ENCODE results near the gene SLC25A12.
"Not testable (repeated sequence)": the region's sequence is repeated elsewhere in the genome, so short reads cannot be mapped to it uniquely, and the experiment has no call there.

The SLC25A12 gene

DNA sequence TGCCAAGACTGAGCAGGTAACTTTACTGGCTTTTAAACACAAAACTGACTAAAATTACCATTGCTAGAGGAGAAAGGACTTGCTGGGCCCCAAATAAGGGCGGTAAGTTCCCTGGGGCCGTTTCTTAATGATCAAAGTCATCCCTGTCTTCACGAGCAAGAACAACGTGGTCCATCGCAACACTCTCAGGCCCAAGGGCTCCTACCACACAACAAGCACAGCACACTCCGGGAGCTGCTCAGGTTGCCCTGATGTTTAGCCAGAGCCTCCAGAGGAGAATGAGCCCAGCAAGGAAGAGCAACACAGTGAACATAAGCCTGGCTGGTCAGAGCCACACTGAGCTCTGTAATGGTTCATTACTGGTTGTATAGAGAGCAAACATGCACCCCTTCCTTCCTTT is 104.1 kb downstream of the SLC25A12 start:
- no peak for DNase-seq (ENCODE audit: low spot score)

DNA sequence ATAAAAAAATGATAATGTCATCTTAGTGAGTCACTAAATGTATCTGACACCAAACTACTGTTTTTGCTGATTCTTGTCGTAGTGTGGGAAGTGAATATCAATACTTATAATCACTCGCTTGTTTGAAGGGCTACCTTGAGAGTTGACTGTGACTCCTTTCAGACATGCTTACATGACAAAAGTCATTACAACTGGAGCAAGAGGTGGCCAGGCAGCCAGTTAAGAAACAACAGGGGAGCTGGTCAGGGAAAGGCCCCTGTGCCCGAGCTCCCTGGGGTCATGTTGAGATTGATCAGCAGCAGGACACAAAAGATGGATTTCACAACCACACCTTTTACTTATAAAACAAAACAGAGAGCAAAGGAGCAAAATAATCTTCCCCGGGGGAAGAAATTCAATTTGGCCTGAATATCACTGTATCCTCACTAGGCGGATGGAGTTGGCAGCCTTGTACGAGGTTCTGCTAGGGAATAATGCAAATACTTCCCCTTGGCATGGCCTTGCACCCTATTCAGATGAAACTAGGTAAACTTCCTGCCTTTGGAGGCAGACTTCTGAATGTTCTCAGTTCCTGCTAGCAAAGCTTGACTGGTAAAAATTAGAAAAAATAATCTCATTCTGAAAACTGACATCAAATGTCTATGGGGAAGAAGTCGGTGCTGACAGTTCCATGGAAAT is 105.6 kb downstream of the SLC25A12 start:
- DNase-seq (ENCODE audit: low spot score): no peak

DNA sequence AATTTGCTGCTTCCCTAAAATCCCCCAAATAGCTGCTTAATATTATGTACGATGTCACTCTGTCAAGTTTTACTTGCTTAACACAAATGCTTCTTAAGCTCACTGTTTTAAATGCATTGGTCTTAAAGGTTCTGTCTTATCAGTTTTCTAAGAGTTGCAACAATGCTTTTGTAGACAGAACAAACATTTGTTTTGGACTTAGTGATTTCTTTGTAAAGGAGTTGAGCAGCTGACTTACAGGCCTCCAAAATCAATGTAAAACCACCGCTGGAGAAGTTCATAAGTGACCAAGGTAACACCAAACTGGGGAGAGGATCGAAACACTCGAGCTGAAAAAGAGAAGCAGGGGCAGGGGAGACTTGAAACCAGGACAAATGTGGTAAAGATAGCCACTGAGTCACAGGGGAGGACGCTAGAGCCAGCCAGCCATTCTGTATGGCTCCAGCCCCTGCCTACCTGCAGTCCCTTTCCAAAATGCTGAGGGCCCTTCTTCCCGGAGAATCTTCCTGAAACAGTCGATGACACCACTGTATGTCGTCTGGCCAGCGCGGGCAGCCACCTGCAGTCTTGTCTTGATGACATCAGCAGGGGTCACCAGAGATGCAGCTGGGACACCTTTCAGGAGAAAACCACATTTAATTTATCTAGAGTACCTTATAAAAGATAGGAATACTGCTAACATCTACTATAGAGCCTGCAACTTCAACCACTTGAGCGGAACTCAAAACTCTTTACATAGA is 106.5 kb downstream of the SLC25A12 start:
- DNase-seq (ENCODE audit: low spot score): no peak

DNA sequence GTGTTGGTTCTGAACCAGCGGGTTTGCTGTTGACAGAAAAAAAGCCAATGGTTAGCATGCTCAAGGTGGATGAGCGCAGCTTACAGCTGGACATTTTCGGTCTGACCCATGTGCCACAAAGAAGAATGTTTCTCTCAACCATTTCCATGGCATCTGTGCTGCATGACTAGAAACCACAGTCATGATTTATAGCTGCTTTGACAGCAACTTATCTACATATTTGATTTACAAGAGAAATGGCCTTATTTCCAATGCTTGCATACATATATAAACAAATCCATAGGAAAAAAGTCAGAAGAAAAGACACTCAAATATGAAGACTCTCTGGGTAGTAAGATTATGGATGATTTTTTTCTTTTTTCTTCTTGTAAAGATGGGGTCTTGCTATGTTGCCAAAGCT is 108.6 kb downstream of the SLC25A12 start:
- DNase-seq (ENCODE audit: low spot score): no peak

DNA sequence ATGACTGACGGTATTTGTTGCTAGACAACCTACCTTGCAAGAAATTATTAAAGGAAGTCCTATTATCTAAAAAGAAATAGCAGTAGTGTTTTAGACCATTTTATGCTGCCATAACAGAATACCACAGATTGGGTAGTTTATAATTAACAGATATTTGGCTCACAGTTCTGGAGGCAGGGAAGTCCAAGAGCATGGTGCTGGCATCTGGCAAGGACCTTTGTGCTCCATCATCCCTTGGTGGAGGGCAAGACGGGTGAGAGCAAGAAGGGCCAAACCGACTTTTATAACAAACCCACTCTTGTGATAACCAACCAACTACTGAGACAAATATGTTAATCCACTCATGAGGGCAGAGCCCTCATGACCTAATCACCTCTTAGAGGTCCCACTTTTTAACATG is 115.5 kb downstream of the SLC25A12 start:
- no peak for DNase-seq (ENCODE audit: low spot score)

DNA sequence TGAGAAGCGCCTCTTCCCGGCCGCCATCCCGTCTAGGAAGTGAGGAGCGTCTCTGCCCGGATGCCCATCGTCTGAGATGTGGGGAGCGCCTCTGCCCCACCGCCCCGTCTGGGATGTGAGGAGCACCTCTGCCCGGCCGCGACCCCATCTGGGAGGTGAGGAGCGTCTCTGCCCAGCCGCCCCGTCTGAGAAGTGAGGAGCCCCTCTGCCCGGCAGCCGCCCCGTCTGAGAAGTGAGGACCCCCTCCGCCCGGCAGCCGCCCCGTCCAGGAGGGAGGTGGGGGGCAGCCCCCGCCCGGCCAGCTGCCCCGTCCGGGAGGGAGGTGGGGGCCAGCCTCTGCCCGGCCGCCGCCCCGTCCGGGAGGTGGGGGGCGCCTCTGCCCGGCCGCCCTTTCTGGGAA is 119.5 kb downstream of the SLC25A12 start:
- not testable (repeated sequence) for DNase-seq (ENCODE audit: low spot score)

DNA sequence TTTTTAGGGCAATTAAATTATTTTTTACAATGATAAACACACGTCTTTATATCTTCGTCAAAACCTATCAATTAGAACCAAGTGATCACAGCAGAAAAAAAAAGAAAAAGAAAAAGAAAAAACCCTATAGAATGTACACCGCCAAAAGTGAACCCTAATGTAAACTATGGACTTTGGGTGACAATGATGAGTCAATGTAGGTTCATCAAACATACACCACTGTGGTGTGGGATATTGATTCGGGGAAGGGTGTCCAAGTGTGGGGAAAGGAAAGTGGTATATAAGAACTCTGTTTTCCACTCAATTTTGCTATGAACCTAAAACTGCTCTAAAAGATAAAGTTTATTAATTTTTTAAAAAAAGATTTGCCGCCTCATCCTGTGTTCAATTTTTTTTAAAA is 121.7 kb downstream of the SLC25A12 start:
- DNase-seq (ENCODE audit: low spot score): no peak

DNA sequence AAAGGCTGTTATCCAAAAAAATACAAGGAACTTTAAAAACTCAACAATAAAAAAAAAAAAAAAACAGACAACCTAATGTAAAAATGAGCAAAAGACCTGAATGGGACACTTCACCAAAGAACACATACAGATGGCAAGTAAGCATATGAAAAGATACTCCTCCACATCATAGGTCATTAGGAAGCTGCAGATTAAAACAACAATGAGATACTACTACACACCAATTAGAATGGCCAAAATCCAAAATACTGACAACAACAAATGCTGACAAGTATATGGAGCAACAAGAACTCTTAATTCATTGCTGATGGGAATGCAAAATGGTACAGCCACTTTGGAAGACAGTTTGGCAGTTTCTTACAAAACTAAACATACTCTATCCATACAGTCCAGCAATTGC is 122.6 kb downstream of the SLC25A12 start:
- DNase-seq (ENCODE audit: low spot score): no peak

DNA sequence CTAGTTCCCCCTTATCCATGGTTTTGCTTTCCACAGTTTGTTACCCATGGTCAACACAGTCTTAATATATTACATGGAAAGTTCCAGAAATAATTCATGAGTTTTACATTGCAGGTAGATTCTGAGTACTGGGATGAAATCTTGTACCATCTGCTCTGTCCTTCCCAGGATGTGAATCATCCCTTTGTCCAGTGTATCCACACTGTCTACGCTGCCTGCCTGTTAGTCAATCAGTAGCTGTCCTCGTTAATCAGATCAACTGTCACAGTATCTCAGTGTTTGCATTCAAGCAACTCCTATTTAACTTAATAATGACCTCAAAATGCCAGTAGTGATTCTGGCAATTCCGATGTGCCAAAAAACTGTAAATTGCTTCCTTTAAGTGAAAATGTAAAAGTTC is 130.4 kb downstream of the SLC25A12 start:
- no peak for DNase-seq (ENCODE audit: low spot score)

DNA sequence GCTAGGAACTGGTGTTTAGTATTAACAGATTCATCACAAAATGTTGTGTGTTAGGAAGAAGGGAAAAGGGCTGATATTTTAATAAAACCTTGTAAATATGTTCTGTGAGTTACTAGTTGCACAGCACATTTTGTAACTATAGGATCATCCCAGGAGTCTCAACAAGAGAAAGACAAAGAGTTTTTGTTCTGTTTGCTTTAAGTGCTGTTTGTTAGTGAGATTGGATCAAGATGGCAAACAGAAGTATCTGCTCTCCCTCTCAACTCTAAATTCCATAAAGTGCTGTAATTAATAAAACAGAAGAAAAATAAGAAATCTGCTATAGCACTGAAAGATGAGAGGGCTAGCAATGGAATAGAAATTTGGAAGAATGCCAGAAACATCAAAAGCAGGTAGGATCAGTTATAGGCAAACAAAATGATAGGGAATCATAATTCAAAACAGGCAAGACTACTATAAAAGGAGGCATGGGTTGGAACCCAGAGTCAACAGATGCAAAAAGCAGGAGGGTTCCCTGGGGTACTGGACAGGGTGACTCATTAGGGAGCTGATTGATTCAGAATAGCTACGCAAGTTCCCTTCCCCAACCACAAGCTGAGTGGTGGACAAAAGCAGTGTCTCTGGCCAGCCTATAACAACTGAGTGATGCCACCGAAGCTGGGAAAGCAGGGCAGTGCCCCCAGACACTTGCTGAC is 131.0 kb downstream of the SLC25A12 start:
- no peak for DNase-seq (ENCODE audit: low spot score)

DNA sequence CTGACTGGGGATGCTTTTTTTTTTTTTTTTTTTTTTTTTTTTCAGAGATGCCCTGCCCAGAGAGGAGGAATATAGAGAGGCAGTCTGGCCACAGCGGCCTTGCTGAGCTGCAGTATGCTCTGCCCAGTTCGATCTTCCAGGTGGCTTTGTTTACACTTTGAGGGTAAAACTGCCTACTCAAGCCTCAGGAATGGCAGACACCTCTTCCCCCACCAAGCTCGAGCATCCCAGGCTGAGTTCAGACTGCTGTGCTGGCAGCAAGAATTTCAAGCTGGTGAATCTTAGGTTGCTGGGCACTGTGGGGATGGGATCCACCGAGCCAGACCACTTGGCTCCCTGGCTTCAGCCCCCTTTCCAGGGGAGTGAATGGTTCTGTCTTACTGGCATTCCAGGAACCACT is 132.9 kb downstream of the SLC25A12 start:
- not testable (repeated sequence) for DNase-seq (ENCODE audit: low spot score)

DNA sequence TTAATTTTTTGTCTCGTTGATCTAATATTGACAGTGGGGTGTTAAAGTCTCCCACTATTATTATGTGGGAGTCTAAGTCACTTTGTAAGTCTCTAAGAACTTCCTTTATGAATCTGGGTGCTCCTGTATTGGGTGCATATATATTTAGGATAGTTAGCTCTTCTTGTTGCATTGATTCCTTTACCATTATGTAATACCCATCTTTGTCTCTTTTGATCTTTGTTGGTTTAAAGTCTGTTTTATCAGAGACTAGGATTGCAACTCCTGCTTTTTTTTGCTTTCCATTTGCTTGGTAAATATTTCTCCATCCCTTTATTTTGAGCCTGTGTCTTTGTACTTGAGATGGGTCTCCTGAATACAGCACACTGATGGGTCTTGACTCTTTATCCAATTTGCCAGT is 135.3 kb downstream of the SLC25A12 start:
- not testable (repeated sequence) for DNase-seq (ENCODE audit: low spot score)

DNA sequence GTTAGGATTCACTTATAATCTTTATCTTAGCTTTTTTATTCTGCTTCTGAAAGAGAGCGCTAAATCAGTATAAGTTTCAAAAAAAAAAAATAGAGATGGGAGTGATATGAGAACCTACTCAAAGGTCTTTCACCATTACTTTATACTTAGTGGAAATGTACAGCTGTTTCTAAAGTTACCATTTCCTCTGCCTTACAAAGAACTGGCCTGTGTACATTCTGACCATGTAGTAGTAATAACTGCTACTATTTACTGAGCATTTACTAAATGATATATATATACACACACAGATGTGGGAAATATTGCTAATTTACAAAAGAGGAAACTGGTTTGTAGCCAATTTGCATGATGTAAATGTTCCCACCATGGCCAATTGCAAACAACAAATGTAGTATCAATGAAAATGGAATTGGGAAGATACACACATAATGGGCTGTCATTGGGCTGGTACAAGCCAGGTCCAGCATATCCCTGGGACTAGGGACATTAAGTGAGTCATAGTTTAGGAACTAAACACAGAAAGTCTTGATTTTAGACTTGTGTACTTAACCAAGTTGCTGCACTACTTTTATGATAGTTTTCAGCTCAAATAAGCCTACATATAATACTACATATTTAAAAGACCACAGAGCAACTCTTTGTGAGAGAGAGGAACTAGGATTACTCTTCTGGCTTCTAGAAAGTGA is 139.6 kb downstream of the SLC25A12 start:
- no peak for DNase-seq (ENCODE audit: low spot score)

DNA sequence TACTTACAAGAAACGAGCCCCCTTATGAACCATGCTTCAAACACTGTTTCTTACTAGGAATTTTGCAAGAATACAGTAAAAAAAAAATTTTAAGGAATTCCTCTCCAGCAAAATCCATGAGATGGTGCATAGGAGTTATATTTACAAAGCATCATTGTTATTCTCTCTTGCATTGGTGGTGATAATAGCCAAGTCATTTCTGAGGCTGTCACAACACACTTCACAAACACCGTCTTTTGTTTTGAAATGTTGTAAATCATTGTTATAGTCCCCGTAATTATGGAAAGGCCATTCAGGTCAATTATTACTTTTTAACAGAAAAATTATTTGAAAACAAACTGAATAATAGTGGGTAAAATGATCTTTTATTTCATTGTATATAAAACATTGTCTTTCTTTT is 146.7 kb downstream of the SLC25A12 start:
- DNase-seq (ENCODE audit: low spot score): no peak

DNA sequence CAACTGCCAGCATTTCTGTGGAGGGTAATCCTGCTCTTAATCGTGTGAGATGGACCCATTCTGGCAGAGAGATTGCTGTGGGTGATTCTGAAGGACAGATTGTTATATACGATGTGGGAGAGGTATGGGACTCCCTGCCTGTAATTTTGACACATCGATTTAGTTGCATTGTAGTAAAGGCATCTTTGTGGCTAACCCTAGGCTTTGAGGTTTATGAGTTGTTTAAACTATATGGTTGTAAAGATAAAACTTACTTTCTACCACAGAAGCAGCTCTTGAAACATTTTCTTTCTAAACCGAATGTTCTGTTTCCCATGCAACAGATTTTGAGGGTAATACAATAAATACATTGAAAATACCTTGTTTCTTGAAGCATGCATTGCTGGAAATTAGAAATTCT is 148.2 kb downstream of the SLC25A12 start:
- DNase-seq (ENCODE audit: low spot score): no peak

DNA sequence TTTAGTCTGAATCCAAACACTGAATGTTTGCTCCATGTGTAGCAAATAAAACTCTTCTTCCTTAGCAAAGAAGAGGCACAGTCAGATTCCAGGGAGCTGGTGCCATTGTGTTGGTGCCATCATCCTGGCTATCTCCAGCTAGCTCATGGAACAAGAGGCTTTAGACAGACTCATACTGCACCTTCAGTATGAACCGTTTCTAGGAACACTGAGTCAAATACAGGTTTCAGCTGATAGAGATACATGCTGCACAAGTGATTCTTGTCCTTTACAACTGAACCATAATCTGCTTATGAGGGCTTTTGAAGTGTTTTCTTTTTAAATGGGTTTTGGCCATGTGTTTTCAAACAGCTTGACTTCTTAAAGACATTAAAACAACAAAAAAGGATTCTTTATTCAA is 148.9 kb downstream of the SLC25A12 start:
- no peak for DNase-seq (ENCODE audit: low spot score)

DNA sequence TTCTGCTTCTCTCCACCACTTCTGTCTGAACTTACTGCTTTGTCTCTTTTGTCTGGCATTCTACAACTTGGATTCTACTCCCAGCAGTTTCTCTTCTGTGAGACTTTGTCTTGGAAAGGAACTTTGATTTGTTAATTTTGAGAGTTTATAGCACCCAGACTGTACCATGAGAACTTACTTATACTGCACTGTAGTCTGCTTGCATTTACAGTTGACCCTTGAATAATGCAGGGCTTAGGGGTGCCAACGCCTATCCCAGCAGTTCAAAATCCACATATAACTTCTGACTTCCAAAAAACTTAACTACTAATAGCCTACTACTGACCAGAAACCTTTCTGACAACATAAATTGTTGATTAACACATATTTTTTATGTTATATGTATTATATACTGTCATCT is 151.3 kb downstream of the SLC25A12 start:
- no peak for DNase-seq (ENCODE audit: low spot score)

DNA sequence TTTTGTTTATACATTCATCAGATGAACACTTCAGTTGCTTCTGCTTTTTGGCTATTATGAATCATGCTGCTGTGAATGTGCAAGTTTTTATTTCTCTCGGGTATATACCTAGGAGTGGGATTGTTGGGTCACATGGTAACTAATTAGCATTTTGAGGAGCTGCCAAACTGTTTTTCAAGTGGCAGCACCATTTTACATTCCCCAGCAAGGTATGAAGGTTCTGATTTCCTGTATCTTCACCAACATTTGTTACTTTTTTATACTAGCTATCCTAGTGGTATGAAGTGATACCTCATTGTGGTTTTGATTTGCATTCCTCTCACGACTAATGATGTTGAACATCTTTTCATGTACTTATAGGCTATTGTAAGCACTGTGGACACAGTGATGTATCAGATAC is 152.9 kb downstream of the SLC25A12 start:
- DNase-seq (ENCODE audit: low spot score): no peak

DNA sequence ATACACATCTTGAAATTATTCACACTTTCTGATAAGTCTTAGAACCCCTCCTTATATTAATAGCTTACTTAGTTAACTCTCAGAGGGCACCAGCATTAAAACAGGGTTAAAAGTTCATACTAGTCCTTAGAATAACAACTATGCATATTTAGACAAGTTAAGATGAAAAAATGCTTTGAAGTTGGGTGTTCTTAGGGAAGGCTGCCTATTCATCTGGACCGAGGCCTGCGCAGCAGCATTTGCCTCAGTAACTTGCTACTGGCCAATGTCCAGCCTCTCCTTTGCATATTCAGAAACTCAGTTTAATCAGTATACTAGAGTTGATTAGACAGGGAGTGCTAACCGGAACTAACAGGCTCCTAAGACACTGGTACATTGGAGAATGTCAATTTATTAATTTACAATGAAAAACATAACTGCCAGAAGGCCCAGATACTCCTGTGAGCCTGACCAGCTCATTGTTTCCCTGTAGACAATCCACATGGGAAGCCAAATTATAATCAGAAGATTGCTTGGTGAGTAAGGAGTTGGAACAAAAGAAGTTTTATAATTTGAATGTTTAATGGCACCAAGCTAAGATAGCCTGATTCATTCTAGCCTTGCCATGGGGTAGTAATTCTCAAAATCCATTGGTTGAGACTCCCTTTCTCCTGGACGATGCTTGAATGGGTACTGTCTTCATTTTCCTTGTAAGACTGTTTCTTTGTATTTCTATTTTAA is 157.9 kb downstream of the SLC25A12 start:
- no peak for DNase-seq (ENCODE audit: low spot score)

All from germinal center (tissue), 1 donor.